Left ventricle myocardium superior (tissue), 1 donor: ENCODE results near the gene AIFM1. TPM values are rescaled to one million over a fixed set of nuclear protein-coding genes. Genes with fewer than 3 reads are reported as not detected.

Experiments
- ATAC-seq: fragments of 200-7000 bp; cut with Tn5 transposase; one replicate; pipeline ENCODE4 v1.9.1; 2020; ENCODE audit warnings: mild to moderate bottlenecking, moderate library complexity
- DNase-seq: peaks from one replicate; pipeline ENCODE4 v3.0.0-alpha.2; 2020
- intact Hi-C: fragments of 100-400 bp; cut with micrococcal nuclease; formaldehyde crosslinking; loops from one replicate; pipeline ENCODE4 v1.11.0; 2022
- long read RNA-seq: library from polyadenylated mRNA; unstranded; transcript quantifications from one replicate; pipeline ENCODE4 v2.0.0, GENCODE V29; 2021
- total RNA-seq: library from RNA; stranded (reverse); fragmentation: NEBNext Ultra II Directional; extraction: Animal tissue kit (Norgen Biotek cat#: 25700); gene quantifications from one replicate; pipeline ENCODE4 v1.2.1, GENCODE V29; 2021
- donor health status: DM: no; HTN: yes; CAD: no; lungs with severe emphysema.

Gene AIFM1
- total RNA-seq: 134 TPM
- long read RNA-seq, transcript AIFM1-201 (16 exons, 2,260 nt): major isoform, 319 of 383 reads
- long read RNA-seq, partial matches to known transcripts: 47 of 383 reads
- long read RNA-seq, other reads (novel, unspliced or antisense): 16 of 383 reads

DNA sequence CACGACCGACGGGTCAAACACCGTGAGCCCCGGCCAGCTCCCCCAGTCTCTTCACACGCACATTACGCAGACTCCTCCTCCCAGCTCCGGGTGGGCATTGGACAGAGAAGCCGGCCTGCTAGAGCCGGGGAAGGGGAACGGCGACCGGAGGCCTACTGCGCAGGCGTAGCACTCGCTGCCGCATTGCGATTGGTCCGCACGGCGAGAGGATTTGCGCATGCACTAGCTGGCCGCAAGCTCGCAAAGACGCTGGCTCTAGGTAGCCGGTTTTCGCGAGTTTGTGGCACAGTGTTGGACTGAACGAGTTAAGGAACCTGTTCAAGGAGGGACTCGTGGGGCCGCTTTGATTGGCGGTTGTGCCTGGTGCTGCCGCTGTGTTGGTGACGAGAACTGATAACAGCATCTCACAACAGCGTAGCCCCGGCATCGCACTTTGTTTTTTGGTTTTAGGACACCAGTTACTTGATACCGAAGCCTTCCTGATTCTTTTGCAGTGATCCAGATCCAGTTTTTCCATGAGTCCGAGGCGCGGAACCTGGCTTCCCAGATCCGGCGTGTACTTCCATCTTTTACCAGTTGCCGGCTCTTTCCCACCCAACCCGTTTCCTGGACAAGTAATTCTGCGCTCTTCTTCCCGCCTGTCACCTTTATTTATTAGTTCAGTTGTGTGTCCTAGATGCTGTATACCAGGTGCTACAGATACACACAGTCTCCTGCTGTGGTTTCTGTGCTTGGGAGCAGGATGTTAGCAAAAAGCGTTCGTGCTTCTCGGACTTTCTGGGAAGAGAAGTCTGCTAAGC, at the start of gene AIFM1:
TSS of gene AIFM1 (minus strand) at position 139 of the 800 bp plus-strand sequence. CDS start 185 bp downstream, outside the sequence.
- peak; percentile 94 for DNase-seq
- ATAC-seq: peak; percentile 99
- intact Hi-C loops: no loop called here

- intact Hi-C loops: no loop called here
- ATAC-seq: no peak
Measured at GRCh38 chrX:130213376-130213775, 47.7 kb upstream of the AIFM1 start.

DNA sequence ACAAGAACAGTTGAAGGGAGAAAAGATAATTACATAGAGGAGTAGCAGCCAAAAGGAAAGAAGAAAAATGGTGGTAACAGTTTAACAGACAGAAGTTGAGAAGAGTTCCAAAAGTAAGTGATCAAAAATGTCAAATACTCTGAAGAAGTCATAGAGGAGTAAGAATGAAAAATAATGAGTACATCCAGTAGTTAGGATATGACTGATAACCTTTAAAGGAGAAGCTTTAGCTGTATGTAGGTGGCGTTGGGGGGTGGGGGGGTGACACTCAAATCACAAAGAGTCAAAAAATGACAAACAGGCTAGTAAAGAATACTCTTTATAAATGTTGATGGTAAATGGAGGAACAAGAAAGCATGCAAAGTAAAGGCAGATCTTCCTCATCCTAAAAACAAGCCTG, 46.7 kb upstream of the AIFM1 start:
- ATAC-seq (no peak), DNase-seq (no peak)
- intact Hi-C loops: no loop called here

More at GRCh38 chrX:130213376-130213775, 47.7 kb upstream of the AIFM1 start:
- no peak for DNase-seq

DNA sequence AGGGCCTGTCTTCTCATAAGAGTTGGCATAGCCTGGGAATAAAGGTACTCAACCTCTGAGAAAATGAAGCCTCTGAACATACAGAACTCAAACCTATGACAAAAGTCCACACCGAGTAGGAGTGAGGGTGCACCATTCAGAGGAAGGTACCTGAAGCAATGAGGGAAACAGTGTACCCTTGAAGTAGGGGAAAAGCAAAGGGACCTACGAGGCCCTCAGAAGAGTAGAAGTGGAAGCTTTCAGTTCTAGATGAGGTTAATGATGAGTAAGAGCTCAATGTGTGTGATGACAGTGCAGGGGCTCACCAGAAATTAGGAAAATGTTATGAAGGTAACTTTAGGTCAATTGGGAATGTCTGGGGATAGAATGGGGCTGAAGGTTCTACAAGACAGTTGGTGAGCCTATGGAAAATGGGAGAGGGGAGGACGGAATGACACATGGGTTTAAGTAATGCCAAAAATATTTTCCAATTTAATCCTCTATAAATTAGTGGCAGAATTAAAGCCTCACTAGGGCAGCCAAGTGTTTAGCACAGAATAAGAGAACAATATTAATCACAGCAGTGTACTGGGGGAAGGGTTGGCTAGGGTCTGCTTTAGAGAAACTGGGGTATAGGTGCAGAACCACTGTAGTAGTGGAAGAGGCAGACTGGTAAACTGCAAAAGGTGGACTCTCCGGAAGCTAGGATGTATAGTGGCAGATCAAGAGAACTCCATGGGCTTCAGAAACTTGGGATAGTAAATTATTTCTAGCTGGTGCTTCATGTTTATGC, 46.0 kb upstream of the AIFM1 start:
- intact Hi-C loops: no loop called here
- no peak for DNase-seq
- no peak for ATAC-seq

- no peak for ATAC-seq
- intact Hi-C loops: no loop called here
- DNase-seq: no peak
Measured at GRCh38 chrX:130204647-130205046, 39.0 kb upstream of the AIFM1 start.

- intact Hi-C loops: loop anchor here (10.0 kb wide), 1 partner anchor 113 kb away; no protein-coding TSS in a partner anchor
- DNase-seq: no peak
- no peak for ATAC-seq
Measured at GRCh38 chrX:130197464-130197863, 31.8 kb upstream of the AIFM1 start.

- intact Hi-C loops: loop anchor here (10.0 kb wide), 1 partner anchor 112 kb away; no protein-coding TSS in a partner anchor
- DNase-seq (no peak), ATAC-seq (no peak)
Measured at GRCh38 chrX:130196466-130196865, 30.8 kb upstream of the AIFM1 start.

- intact Hi-C loops: loop anchor here (10.0 kb wide), 1 partner anchor 106 kb away; no protein-coding TSS in a partner anchor
- no peak for DNase-seq
- ATAC-seq: no peak
Measured at GRCh38 chrX:130190801-130191200, 25.2 kb upstream of the AIFM1 start.

DNA sequence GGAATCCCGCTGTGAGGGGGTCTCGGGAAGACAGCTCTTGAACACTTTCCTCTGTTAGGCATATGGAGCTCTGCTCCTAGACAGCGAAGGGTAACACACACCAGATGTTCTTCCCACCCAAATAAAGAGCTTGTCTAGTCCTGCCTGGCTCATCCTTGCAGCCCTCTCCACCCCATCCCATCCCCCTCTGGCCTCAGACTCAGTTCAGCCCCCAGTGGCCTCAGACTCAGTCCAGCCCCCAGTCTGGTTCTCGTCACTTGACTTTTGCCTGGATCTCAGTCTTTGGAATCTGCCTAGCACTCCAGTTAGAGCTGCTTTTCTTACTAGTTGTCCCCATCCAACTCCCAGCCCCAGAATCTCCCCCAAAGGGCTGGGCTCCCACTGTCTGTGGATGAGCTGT, 21.0 kb upstream of the AIFM1 start:
- ATAC-seq (no peak), DNase-seq (no peak)
- intact Hi-C loops: no loop called here

GRCh38 chrX:130184857-130185256, 19.2 kb upstream of the AIFM1 start:
- DNase-seq (no peak), ATAC-seq (no peak)
- intact Hi-C loops: no loop called here

DNA sequence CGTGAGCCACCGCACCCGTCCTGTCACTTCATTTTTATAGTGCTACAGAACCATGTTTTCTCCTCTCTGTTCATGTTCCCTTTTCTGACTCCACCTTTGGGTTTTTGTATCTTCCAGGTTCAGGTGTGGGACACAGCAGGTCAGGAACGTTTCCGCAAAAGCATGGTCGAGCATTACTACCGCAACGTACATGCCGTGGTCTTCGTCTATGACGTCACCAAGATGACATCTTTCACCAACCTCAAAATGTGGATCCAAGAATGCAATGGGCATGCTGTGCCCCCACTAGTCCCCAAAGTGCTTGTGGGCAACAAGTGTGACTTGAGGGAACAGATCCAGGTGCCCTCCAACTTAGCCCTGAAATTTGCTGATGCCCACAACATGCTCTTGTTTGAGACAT, 18.5 kb upstream of the AIFM1 start:
- DNase-seq (no peak), ATAC-seq (no peak)
- intact Hi-C loops: no loop called here

DNA sequence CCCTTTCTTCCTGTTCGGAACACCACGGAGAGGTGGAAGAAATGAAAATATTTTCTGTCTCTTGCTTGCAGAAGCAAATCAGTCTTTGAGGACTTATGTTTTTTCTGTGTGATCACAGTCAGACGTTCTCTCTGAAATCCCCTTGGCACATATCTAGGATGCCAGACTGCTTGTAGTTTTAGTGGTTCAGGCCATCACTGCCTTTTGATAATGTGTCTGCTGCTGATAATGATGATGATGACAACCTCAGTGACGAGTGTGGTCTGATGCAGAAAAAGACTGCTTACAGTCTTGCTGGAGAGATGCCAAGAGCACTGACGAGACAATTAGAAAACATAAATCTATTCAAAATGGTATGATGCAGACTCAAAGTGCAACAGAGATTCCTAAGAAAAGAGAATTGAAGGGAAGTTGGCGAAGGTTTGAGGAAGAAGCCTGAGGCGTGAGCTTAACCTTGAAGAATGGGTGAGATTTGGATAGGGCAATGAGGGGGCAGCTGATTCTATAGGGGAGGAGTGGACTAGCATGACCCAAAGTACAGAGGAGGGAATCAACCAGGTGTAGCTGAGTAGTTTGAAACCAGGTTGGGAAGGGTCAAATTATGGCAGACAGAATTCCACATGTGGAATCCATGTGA, 14.1 kb upstream of the AIFM1 start:
- ATAC-seq (no peak), DNase-seq (no peak)
- intact Hi-C loops: no loop called here

DNA sequence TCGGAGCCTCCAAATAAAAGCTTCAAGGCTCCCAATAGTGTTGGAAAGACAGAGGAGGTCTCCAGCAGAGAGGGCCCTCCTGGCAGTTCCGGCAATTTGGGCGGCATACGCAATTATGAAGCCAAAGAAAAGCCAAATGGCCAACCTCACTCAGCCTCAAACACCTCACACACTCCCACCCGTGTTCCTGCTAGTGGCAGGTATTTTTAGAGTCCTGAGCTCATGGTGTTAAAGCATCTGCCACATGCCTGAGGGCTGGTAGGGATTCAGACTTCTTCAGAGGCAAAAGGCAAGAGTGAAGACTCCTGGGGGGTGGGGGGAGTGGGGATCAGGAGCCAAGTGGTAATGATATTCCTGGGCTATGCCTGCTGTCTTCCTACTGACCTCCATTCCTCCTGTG, 13.5 kb upstream of the AIFM1 start:
- ATAC-seq (no peak), DNase-seq (no peak)
- intact Hi-C loops: no loop called here

DNA sequence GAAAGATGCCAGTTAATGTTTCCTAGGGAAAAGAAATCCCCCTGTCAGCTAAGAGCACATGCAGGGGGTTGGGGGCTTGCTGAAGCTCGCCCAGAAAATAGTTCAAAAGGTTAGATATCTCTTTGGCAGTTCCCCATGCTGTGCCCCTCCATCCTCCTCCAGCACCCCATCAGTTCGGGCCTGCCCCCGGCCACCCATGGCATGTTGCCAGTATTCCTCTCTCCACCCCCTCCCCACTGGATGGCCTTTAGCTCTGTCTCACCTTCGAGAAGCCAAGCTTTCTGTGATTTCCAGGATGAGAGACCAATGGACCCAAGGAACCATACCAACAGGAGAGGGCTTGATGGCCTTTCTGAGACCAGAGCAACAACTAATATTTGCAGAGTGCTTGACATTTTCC, 11.3 kb upstream of the AIFM1 start:
- intact Hi-C loops: no loop called here
- ATAC-seq: no peak
- no peak for DNase-seq

- DNase-seq (no peak), ATAC-seq (no peak)
- intact Hi-C loops: no loop called here
Measured at GRCh38 chrX:130176354-130176776, 10.7 kb upstream of the AIFM1 start.

GRCh38 chrX:130174937-130175336, 9.3 kb upstream of the AIFM1 start:
- DNase-seq (no peak), ATAC-seq (no peak)
- intact Hi-C loops: no loop called here

DNA sequence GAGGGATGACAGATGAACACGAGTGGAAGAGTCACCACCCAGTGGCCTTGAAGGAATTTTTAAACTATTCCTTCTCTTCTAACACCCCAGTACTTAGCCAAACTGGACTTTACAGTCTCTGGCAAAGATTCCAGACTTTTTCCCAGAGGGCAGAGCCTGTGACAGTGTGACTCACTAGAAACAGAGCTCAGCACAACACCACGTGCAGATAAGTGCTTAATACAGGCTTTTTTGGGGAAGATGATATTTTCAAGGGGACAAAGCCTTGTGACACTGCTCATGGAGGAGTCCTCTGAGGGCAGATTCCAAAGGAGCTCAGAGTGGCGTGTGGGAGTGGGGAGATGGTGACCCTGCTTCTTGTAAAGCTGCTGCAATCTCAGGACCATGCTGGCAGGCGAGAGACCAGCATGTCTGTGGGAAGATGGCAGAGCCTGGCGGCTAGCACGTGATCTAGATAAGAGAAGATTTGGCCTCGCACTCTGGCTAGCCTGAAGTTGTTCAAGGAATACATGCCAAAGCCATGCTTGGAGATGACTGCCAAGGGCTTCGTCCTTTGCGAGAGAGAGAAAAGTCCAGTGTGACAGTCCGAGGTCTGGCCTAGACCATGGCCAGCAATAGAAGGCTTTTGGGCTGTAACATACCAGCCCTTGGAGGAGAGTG, 8.5 kb upstream of the AIFM1 start:
- intact Hi-C loops: no loop called here
- ATAC-seq (peak; percentile 78), DNase-seq (peak; percentile 41)

DNA sequence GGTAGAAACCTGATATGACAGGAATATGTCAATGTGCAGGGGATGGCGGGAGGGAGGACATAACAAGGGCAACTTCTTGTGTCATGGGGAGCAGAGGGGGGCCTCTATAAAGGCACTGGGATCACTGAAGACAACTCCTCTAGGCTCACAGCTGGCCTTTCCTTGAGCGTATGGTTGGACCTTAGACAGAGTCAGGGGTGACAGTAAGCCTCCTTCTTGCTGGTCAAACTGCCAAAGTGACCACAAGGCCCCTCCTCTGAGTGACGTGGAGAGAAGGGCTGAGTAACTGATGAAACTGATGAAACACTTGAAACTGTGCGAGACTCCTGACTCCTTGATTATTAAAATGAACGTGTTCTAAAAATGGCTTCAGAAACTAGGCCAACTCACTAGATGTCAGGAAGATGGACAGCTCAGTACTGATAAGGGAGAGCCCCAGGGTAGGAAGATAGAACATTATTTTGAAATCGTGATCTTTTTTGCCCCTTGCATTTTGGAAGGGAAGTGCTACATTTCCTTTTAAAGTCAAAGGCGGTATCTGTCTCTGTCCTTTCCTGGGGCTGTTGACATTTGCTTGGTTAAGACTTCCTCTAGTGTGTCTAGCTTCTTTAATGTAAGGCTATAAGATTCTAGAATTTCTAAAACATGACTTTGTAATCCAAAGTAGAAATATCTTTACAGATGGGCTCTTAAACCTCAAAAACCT, 7.7 kb upstream of the AIFM1 start:
- DNase-seq (no peak), ATAC-seq (peak; percentile 66)
- intact Hi-C loops: no loop called here
